Measurements from ENCODE around the gene GET4.

GRCh38 chr7:916291-916941, 40.1 kb downstream of the GET4 start:
- TF ChIP-seq POLR2A (IDR thresholded peaks at IDR 0.05; ENCODE audit: low read depth, low read length) = no peak
- no peak for TF ChIP-seq POLR2AphosphoS5 (IDR thresholded peaks at IDR 0.05; ENCODE audit: low read depth, low read length)
- TF ChIP-seq TAF1 (IDR thresholded peaks at IDR 0.05; ENCODE audit: low read depth, low read length) = no peak
